Panc1 (cell line): ENCODE data around the gene PRKG1.

Source experiments
- CTCF ChIP-seq: fragments of 450-650 bp; IDR thresholded peaks from 2 replicates; pipeline ENCODE4 v1.5.1; 2017; ENCODE audit warnings: mild to moderate bottlenecking
- POLR2AphosphoS5 ChIP-seq: IDR thresholded peaks from 2 replicates; pipeline ENCODE4 v1.6.1; 2012; ENCODE audit warnings: mild to moderate bottlenecking, low read depth, low read length, moderate library complexity

- no peak for TF ChIP-seq CTCF
- no peak for TF ChIP-seq POLR2AphosphoS5
Observed at GRCh38 chr10:52110576-52110975, 1036.3 kb downstream of the PRKG1 start.
